Measurements from ENCODE around the gene JMJD4.

GRCh38 chr1:227730630-227731151 lies 4.4 kb downstream of the JMJD4 start:
- TF ChIP-seq CTCF (IDR thresholded peaks at IDR 0.05) (no peak), POLR2A (IDR thresholded peaks at IDR 0.05) (no peak)

Measured in adrenal gland (tissue), 5 donors.